ENCODE data around the gene OR2B6. TPM values are rescaled to one million over a fixed set of nuclear protein-coding genes. Genes with fewer than 3 reads are reported as not detected.

OR2B6 gene
- total RNA-seq, 1 donor from 2014 or later = not detected

- DNase-seq (no peak), ATAC-seq (no peak)
- intact Hi-C loops (cut with micrococcal nuclease) = no loop called here
Measured at GRCh38 chr6:27986928-27987725, 30.1 kb downstream of the OR2B6 start.

- ATAC-seq (no peak), DNase-seq (no peak)
- intact Hi-C loops (cut with micrococcal nuclease) = no loop called here
Measured at GRCh38 chr6:27994616-27995015, 37.6 kb downstream of the OR2B6 start.

GRCh38 chr6:28000351-28001045 is 43.5 kb downstream of the OR2B6 start:
- DNase-seq = no peak
- intact Hi-C loops (cut with micrococcal nuclease) = no loop called here
- ATAC-seq = no peak

- ATAC-seq (no peak), DNase-seq (no peak)
- intact Hi-C loops (cut with micrococcal nuclease) = no loop called here
Measured at GRCh38 chr6:28001351-28001750, 44.3 kb downstream of the OR2B6 start.

GRCh38 chr6:28001751-28002150 is 44.7 kb downstream of the OR2B6 start:
- intact Hi-C loops (cut with micrococcal nuclease) = no loop called here
- DNase-seq = no peak
- no peak for ATAC-seq

- DNase-seq = no peak
- ATAC-seq = no peak
- intact Hi-C loops (cut with micrococcal nuclease) = no loop called here
Measured at GRCh38 chr6:28002161-28002560, 45.1 kb downstream of the OR2B6 start.

GRCh38 chr6:28003059-28003458 is 46.0 kb downstream of the OR2B6 start:
- ATAC-seq = no peak
- intact Hi-C loops (cut with micrococcal nuclease) = no loop called here
- no peak for DNase-seq

GRCh38 chr6:28003661-28004060 is 46.6 kb downstream of the OR2B6 start:
- DNase-seq (no peak), ATAC-seq (no peak)
- intact Hi-C loops (cut with micrococcal nuclease) = no loop called here

GRCh38 chr6:28004350-28005151 is 47.5 kb downstream of the OR2B6 start:
- intact Hi-C loops (cut with micrococcal nuclease) = no loop called here
- no peak for DNase-seq
- no peak for ATAC-seq

- no peak for DNase-seq
- intact Hi-C loops (cut with micrococcal nuclease) = no loop called here
- ATAC-seq = no peak
Measured at GRCh38 chr6:28005152-28005890, 48.3 kb downstream of the OR2B6 start.

GRCh38 chr6:28005975-28006374 is 48.9 kb downstream of the OR2B6 start:
- DNase-seq (no peak), ATAC-seq (no peak)
- intact Hi-C loops (cut with micrococcal nuclease) = no loop called here

Other genes with a start within 250 kb of the OR2B6 start
- not detected for gene OR2B2, start 44.8 kb upstream of the OR2B6 start, total RNA-seq
- 0.62 TPM for gene ZNF165, start 123.3 kb downstream of the OR2B6 start, total RNA-seq
- gene ZSCAN16, start 167.4 kb downstream of the OR2B6 start, total RNA-seq = 2.2 TPM
- 13.9 TPM for gene ZKSCAN8, start 184.6 kb downstream of the OR2B6 start, total RNA-seq